M059J (cell line): Measurements from ENCODE around the gene TOM1. TPM values are rescaled to one million over a fixed set of nuclear protein-coding genes. Genes with fewer than 3 reads are reported as not detected.

ENCODE experiments used
- DNase-seq: peaks from one replicate; pipeline ENCODE4 v3.0.0-alpha.2; 2012; ENCODE audit warnings: low read depth
- total RNA-seq: library from RNA; depleted of rRNA; stranded (reverse); fragments of >200 nt; shearing (Covaris generic); gene quantifications from 2 replicates; pipeline ENCODE4 v1.2.3, GENCODE V29; 2014

The TOM1 gene
- total RNA-seq, 1 experiment from 2014 or later, result 21.4 TPM

DNA sequence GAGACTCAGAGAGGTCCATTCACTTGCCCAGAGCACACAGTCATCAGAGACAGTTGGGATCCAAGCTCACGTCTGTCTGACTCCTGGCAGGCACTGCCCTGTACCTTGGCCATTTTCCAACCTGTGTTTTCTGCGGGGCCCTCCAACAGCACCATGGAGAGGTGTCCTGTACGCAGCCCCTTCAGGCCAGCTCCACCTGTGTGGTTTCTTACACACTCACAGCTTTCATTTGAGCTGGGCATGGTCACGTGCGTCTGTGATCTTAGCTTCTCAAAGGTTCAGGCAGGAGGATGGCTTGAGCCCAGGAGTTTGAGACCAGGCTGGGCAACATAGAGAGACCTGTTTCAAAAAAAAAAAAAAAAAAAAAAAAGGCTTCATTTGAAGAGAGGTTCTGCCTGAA lies 24.4 kb downstream of the TOM1 start:
- no peak for DNase-seq

DNA sequence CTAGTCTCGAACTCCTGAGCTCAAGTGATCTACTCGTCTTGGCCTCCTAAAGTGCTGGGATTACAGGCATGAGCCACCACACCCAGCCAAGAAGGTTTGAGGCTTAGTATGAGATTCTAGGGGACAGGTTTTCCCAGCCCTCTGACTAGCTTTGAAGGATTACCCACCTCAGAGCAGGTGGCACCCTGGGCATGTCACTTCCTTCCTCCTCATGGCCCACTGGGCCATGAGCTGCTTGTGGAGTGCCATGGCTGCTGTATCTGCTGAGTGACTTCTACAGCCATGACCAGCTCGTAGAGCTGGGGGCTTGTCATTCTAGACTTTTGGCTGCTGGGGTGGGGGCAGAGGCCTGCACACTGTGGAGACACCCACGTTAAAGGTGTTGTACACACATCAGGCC lies 25.1 kb downstream of the TOM1 start:
- no peak for DNase-seq

DNA sequence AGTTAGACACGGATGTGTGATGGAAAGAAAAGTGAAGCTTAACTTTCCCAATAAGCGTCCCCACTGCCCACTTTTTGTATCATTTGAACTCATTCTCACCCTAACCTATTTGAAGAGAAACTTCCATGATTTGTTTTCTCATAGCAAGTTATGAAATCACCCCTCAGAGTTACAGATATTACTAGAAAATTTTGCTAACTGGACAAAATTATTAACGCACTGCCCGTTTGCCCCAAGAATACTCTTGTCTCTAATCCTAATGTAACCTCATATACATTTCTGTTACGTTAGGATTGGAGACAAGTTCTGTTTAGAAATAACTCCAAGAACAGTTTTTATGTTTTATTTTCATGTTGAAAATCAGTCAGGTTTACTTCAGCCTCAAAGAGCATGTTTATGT lies 25.5 kb downstream of the TOM1 start:
- no peak for DNase-seq

DNA sequence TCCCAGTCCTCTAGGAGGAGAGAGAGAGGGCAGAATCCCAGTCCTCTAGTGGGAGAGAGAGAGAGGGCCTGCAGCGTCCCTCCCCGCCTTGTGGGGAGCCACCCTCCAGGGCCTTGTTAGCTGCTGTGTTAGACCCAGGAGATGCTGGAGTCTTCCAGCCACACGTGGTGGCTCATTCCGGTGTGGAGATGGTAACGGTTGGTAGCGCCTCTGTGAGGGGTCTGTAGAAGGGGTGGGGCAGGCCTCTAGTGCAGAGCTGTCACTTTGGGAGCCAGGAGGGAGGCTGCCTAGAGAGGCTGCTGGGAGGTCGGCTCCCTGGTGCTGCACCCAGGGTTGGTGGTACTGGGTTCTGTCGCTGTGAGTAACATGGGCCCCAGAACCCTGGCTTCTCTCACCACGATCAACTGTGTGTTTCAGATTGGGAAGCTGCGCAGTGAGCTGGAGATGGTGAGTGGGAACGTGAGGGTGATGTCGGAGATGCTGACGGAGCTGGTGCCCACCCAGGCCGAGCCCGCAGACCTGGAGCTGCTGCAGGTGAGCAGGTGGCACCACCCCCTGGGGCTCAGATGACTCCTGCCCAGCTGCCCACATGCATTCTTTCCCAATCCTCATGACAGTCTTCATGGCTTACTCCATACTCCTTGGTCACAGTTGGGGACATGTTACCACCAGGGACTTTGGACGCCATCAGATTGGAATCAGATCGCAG lies 27.3 kb downstream of the TOM1 start:
- no peak for DNase-seq

DNA sequence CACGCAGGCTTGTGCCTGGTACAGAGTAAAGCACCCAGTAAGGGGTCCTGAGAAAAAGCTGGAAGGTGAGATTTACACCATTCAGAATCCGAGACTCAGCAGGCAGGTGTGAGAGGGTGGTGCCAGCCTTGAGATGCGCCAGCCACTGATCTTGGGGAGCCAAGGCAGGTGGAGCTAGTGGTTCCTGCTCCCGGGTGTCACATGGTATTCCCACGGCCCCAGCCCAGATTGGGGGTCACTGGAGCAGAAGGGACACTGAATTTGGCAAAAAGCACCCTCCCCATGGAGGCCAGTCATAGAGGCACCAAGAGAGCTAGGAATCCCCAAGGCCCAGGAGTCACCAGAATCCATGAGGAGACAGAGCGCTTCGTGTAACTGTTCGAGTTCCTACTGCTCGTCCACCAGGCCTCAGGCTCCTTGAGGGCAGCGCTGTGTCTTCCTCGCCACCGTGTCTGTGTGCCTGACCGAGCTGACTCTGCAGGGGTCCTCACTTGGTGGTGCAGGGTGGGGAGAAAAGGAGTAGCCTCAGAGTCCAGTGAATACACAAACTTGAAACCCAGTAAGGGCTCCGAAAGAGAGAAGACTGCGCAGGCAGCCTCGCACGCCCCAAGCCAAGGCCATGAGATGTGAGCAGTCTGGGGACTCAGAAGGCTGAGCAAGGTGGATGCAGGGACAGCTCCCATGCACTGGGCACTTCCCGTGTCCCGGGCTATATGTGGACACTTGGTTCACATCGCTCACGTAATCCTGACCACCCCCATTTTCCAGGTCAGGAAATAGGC lies 28.2 kb downstream of the TOM1 start:
- DNase-seq, result no peak

DNA sequence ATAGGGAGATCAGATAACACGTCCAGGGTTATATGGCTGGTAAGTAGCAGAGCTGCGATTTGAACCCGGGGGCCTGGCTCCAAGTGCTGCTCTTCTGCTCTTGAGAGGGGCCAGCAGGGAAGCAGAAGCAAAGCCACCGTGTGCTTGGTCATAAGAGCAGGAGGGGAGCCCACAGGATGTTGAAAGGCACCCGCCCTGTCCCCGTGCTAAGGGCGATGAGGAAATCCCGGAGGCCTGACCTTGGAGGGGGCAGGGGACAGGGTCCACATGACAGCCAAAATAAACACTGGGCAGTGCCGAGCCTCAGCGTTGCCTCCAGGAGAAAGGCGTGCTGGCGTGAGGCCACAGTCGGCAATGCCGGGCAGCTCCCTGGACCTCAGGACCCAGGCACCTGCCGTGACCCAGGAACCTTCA lies 28.8 kb downstream of the TOM1 start:
- no peak for DNase-seq

DNA sequence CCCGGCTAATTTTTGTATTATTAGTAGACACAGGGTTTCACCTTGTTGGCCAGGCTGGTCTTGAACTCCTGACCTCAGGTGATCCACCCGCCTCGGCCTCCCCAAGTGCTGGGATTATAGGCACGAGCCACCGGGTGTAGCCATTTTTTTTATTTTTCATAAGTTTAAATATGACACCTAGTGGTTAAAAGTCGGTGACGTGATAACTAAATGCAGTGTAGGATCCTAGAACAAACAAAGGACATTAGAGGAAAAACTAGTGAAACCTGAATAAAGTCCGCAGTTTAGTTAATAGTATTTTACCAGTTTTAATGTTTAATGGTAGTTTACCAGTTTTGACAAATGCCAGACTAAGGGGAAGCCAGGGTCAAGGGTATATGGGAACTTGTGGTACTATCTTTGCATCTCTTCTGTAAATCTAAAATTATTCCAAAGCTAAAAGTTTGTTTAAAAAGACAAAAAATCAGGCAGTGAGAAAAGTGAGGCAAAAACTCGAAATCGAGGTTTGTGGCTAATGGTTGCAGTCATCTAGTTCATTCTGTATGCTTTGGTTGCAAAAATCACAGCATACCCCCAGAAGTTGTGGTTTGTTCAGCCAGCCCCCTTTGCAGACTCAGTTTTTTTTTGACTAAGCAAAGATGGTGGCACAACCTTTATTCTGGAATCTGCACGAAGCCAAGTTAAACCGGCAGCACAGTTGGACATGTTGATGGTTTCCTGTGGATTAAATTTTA lies 29.6 kb downstream of the TOM1 start:
- DNase-seq, result no peak

DNA sequence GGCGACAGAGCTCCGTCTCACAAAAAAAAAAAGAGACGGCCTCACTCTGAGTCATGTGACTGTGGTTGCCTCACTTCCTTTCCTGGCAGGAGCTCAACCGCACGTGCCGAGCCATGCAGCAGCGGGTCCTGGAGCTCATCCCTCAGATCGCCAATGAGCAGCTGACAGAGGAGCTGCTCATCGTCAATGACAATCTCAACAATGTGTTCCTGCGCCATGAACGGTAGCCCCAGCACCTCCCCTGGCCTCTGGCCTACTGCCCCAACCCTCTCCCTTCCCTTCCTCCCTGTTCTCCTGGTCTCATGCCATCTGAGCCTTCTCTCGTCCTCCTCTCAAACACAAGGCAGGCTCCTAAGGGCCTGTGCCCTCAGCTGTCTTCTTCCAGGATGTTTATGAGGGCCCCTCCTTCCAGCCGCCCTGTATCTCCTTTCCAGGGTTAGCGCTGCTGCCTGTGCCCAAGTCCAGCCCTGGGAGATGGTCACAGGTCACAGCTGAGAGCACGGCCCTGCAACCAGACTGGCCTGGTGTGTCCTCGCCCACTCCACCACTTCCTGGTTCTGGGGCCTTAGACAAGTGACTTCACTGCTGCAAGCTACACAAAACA lies 30.7 kb downstream of the TOM1 start:
- no peak for DNase-seq

DNA sequence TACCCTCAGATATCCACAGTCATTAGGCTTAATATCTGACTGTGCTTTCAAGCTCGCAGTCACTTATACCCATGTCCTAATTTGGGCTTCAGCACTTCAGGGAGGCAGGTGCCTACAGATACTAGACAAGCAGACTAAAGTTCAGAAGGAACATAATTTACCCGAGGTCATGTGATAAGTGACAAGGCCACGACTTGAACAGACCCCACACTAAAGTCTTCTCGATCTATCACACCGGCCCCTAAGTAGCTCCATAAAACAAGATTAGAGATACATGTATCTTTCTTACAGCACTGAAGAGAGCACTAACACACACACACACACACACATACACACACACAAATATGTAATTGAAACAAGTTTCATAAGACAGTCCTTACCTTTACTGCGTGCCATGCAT lies 32.6 kb downstream of the TOM1 start:
- no peak for DNase-seq

DNA sequence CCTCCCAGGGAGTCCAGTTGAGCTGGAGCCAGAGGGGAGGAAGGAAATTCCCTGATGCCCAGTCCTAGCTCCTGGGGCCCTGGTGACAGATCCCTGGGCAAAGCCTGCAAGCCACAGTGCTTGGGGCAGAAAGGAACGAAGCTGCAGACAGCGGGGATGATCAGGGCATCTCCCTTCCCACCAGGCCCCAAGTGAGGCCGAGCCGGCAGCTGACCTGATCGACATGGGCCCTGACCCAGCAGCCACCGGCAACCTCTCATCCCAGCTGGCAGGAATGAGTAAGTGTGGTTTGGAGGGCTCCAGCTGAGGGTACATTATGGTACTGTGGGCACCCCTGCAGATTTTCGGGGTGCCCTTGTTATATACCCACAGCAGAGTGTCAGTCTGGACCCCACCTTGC lies 33.5 kb downstream of the TOM1 start:
- DNase-seq, result no peak

DNA sequence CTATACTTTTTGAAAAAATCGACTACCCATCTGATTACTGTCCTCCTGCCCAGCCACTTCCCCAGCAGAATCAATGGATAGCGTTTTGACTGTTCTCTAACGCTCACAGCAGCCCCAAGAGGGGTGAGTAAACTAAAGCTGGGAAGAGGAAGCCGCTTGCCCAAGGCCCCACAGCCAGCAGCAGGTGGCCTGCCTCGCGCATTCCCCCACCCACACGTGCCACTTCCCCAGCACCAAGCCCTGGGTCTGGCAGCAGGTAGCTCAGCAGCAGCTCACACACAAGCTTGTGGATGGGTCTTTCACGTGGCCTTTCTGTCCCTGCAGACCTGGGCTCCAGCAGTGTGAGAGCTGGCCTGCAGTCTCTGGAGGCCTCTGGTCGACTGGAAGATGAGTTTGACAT lies 34.3 kb downstream of the TOM1 start:
- DNase-seq, result no peak

DNA sequence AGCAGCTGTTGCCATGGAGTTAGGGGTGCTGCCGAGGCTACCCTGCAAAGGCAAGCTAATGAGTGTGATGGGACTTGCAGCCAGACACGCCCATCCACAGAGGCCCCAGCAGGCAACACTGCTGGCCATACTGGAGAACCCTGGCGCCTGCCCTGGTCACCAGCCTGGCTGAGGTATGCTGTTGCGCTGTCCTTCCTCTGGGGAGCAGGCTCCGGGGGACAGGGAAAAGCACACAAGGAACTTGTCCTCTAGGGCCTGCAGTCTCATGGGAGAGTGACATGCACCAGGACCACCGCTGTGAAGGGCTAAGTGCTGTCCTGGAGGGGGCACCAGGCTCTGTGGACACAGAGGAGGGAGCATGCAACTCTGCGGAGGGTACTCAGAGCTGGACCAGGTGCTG lies 35.8 kb downstream of the TOM1 start:
- DNase-seq, result peak; percentile 37

DNA sequence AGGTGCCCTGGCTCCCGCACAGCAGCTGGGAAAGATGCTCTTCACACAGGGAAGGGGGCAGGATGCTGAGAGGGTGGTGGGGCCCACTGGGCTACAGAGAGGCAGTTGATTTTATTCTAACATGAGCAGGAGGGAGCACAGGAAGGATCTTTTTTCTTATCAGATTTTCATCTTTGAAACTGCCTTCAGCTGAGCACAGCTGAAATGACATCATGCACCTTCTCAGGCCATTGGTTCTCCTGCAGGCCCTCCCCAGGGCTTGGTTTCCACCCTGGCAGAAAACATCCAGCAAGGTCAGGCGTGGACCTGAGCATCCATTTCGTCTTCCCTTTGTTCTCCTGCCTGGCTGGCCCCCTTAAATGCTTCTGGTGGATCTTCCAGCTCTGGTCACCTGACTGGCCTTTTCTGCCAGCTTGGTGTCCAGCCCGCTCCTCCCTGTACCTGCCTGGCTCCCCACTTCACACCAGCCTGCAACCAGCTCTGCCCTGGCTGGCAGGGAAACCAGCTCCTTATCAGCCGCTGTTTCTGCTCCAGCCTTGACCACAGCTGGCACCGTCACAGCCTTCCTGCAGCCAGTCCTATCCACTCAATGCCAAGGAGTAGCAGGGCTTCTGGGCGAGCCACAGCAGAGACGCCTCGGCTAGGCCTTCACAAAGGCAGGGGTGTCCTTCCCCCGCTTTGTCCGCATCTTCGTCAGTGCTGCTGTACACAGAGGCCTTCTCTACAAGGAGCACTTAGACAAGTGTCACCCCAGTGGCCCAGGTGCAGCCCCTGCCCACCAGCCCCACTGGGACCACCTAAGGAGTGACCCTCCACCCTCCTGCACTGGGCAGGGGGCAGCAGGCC lies 36.5 kb downstream of the TOM1 start:
- DNase-seq, result no peak

DNA sequence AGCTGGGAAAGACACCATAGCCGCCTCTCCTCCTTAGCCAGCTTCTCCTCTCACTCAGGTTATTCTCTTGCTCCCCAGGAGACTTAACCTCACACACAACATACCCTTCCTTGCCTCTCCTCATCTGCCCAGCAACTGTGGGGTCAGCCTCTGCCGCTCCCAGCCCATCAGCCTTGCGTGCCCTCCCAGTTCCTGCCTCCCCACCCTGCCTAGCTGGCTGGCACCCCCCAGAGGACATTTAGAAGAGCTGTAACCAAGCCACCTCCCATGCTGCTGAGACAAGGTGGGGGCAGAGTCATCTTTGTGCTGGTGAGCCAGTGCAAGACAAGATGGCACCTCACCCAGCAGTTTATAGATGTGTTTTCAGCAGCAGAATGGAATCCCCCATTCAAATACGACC lies 38.2 kb downstream of the TOM1 start:
- DNase-seq, result no peak

DNA sequence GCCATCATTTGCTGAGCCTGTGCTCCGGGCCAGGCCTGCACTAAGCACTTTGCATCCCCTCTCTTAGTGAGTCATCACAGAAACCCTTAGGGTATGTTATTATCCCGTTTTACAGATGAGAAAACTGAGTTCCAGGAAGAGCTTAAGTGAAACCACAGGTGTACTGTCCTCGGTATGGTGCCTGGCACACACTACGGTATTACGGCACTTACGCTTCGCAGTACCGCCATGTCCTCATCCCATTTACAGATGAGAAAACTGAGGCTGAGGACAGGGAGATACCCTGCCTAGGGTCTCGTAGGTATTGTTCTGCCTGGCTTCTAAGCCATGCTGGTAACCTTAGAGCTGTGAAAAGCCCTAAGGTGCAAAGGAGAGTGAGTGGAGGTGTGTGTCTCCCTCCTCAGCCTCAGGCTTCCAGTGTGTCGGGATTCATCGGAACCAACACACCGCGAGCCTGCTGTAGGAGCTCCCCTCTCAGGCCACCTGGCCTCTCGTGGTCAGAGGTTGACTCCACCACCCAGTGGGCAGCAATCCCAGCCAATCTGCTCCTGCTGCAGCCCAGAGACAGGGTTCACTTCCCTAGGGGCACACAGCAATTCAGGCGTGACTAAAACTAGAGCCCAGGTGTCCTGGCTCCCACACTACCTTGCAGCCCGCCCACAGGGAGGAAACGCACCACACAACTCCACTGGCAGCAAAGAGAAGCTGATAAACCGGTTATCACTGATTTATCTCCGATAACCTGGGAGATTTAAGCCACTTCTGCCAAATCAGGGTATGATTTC lies 41.6 kb downstream of the TOM1 start:
- no peak for DNase-seq

DNA sequence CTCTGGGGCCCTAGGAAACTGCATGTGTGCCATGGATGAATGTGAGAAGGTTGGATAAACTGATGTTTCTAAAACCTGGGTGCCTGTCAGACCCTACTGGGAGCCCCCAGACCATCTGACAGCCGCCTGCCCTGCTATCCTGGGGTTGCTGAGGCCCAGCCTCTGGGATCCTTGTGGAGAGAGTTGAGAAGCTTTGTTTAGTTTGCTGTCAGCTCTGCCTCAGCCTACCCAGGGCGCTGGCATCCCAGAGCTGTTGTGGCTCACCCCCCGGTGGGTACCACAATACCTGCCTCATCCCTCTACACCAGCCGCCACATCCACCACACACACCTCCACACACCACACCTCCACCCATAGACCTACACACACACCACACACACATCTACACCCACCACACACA lies 42.7 kb downstream of the TOM1 start:
- DNase-seq, result no peak

DNA sequence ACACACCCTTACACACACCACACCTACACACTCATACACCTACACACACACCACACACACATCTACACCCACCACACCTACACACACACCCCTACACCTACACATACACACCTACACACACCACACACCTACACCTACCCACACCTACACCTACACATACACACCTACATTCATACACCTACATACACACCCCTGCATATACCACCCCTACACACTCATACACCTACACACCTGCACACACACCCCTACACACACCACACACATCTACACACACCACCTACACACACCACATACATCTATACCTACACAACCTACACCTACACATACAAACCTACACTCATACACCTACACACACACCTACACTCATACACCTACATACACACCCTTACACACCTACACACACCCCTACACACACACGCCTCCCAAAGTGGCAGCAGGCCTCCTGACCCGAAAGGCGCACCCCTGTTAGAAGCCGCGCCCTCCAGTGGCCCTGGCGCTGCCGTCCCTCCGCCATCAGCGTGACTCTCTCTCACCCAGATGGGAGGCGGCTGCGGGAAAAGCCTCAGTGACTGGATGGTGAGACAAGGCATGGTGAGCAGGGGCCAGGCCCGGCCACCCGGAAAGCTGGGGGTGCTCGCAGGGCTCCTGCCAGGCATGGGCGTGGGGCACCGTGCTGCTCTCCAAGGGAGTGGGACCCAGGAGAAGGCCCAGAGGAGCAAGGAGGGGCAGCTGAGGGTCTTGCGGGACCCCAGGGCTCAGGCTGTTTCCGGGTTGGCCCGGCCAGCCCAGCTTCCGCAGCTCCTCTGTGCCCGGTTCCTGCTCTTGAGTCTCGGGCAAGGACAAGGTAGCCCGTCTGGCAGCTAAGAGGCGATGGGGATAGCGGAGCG lies 44.2 kb downstream of the TOM1 start:
- DNase-seq, result no peak

DNA sequence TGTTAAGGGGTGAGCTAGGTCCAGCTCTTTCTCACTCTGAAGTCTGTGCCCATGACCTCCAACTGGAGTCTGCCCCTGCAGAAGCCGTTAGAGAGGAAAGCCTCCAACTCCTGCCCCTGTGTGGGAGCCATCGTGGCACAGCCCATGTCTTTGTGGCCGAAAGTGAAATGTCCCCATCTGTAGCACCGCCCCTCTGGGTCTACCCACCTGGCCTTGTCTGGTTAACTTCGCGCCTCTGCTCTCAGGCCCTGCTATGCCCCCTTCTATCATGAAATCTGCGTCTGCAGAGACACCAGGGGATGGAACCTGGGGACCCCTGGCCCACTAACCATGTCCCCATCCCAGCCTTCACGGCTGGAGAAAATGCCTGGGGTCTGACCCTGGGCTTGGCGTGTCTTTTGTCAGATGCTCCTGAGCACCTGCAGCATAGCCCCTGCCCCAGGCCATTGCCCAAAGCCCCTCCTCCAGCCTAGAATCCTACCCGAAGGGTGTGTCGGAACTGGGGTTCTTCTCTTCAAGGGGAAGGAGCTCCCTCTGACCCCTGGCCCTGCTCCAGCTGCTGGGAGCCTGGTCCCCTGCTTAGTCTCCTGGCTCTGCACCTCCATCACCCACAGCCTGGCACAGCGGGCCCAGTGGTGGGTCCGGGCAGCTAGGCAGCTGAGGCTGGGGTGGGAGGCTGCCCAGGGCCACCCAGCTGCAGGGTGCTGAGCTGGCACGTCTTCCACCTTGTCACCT lies 45.4 kb downstream of the TOM1 start:
- DNase-seq, result no peak
